Endothelial cell of umbilical vein (primary cell): Measurements from ENCODE around the gene GDF11. TPM values are rescaled to one million over a fixed set of nuclear protein-coding genes. Genes with fewer than 3 reads are reported as not detected.

ENCODE experiments used
- BruUV-seq: library from RNA; stranded (reverse); fragments of 400-500 nt; replicated peaks from 2 replicates; lab custom pipeline; 2021; lab: Mats Ljungman, UMichigan
- CTCF ChIA-PET: fragments of 300-600, 350-600 bp; sonication (Branson Sonifier 250); formaldehyde crosslinking; loops from one replicate; lab custom pipeline; 2021; ENCODE audit warnings: antibody characterized with exemption, inconsistent platforms; lab: Charles Lee
- POLR2A ChIA-PET: fragments of 300-600, 350-600 bp; sonication (Branson Sonifier 250); formaldehyde crosslinking; loops from one replicate; lab custom pipeline; 2021; ENCODE audit warnings: antibody characterized with exemption, inconsistent platforms; lab: Charles Lee
- DNase-seq: peaks from one replicate; pipeline ENCODE4 v3.0.0-alpha.2; 2011; ENCODE audit warnings: low read depth, low spot score
- FAIRE-seq: peaks from 2 replicates; lab custom pipeline; 2011; peaks lifted over from hg19 to GRCh38; lab: Jason Lieb, UNC
- H2AFZ ChIP-seq: 2 replicates; pipeline ENCODE4 v1.6.0; 2012; ENCODE audit warnings: low read depth, low read length, control low read depth, inconsistent platforms
- H3K27ac ChIP-seq: 2 replicates; pipeline ENCODE4 v1.5.1; 2011; ENCODE audit warnings: low read depth, mild to moderate bottlenecking, control low read depth, low read length, moderate library complexity; ENCODE audit not compliant: insufficient read depth
- H3K27me3 ChIP-seq, 2 experiments: 2 replicates each; pipeline versions ENCODE4 v1.6.0 to v1.6.1; 2011; ENCODE audit warnings: low read length in 2 of 2, mixed read lengths in 1 of 2; ENCODE audit not compliant: control insufficient read depth in 2 of 2, insufficient read depth in 2 of 2
- H3K36me3 ChIP-seq, 2 experiments: 2 replicates in 1 of 2; 3 replicates in 1 of 2; pipeline ENCODE4 v1.5.1; 2011; ENCODE audit warnings: low read length in 2 of 2, mild to moderate bottlenecking in 1 of 2, moderate library complexity in 1 of 2; ENCODE audit not compliant: control insufficient read depth in 2 of 2, insufficient read depth in 2 of 2; ENCODE audit errors: extremely low read depth in 1 of 2
- H3K4me1 ChIP-seq: 3 replicates; pipeline ENCODE4 v1.5.1; 2011; ENCODE audit warnings: mild to moderate bottlenecking, low read length; ENCODE audit not compliant: control insufficient read depth, insufficient read depth; ENCODE audit errors: extremely low read depth
- H3K4me2 ChIP-seq: 2 replicates; pipeline ENCODE4 v1.6.1; 2011; ENCODE audit warnings: low read length, control low read depth, mixed read lengths; ENCODE audit not compliant: insufficient read depth
- H3K4me3 ChIP-seq, 3 experiments: fragments of 200-600 bp in 1 of 3; sonication (generic), shearing (Covaris generic) in 1 of 3; replicated peaks in 1 of 3; 2 replicates each; pipeline ENCODE4 v1.5.1; 2011 to 2016; ENCODE audit warnings: control low read depth in 3 of 3, low read length in 3 of 3, mild to moderate bottlenecking in 2 of 3, inconsistent platforms in 1 of 3, low read depth in 1 of 3, moderate library complexity in 1 of 3; ENCODE audit not compliant: insufficient read depth in 1 of 3
- H3K79me2 ChIP-seq: 2 replicates; pipeline ENCODE4 v1.6.0; 2012; ENCODE audit warnings: low read length, inconsistent platforms; ENCODE audit not compliant: control insufficient read depth, insufficient read depth
- H3K9ac ChIP-seq: replicated peaks from 2 replicates; pipeline ENCODE3; 2011; ENCODE audit warnings: low read length, control low read depth; ENCODE audit not compliant: insufficient read depth; ENCODE audit errors: extremely low read depth
- H3K9me1 ChIP-seq: replicated peaks from 3 replicates; pipeline ENCODE4 v1.6.0; 2011; ENCODE audit warnings: mild to moderate bottlenecking, low read length; ENCODE audit not compliant: control insufficient read depth, insufficient read depth; ENCODE audit errors: extremely low read depth
- H3K9me3 ChIP-seq: replicated peaks from 2 replicates; pipeline ENCODE4 v1.5.1; 2012; ENCODE audit warnings: low read length, inconsistent platforms; ENCODE audit not compliant: control insufficient read depth, insufficient read depth
- H4K20me1 ChIP-seq: replicated peaks from 2 replicates; pipeline ENCODE3; 2011; ENCODE audit warnings: mild to moderate bottlenecking, low read length; ENCODE audit not compliant: control insufficient read depth, insufficient read depth; ENCODE audit errors: extremely low read depth
- FOS ChIP-seq: IDR thresholded peaks from 2 replicates; pipeline ENCODE4 v1.6.1; 2011; ENCODE audit warnings: mild to moderate bottlenecking, low read length, moderate library complexity, borderline replicate concordance; ENCODE audit not compliant: insufficient read depth
- GATA2 ChIP-seq: IDR thresholded peaks from 2 replicates; pipeline ENCODE4 v1.7.0; 2011; ENCODE audit warnings: low read depth, mild to moderate bottlenecking, moderate library complexity, mixed read lengths, low read length; ENCODE audit not compliant: insufficient read length, insufficient read depth
- JUN ChIP-seq: IDR thresholded peaks from 2 replicates; pipeline ENCODE4 v1.6.1; 2011; ENCODE audit warnings: borderline replicate concordance, low read depth; ENCODE audit not compliant: insufficient read length, insufficient read depth
- MYC ChIP-seq: IDR thresholded peaks from one replicate; pipeline ENCODE4 v1.6.1; 2011; ENCODE audit warnings: mild to moderate bottlenecking, low read depth, low read length
- POLR2AphosphoS5 ChIP-seq: IDR thresholded peaks from 2 replicates; pipeline ENCODE4 v1.6.1; 2012; ENCODE audit warnings: low read depth, mild to moderate bottlenecking, control low read depth, low read length, moderate library complexity; ENCODE audit not compliant: insufficient read depth
- dilution Hi-C: fragments of 300-500 bp; cut with MboI; formaldehyde crosslinking; loops from one replicate; pipeline ENCODE4 v1.15.0; 2019; ENCODE audit warnings: low sequenced_read_pairs; ENCODE audit not compliant: extremely low pct_ligation_motif_present
- intact Hi-C: fragments of 100-400 bp; cut with micrococcal nuclease; formaldehyde crosslinking; loops from one replicate; pipeline ENCODE4 v1.10.0; 2022
- polyA plus RNA-seq, 4 experiments: library from polyadenylated mRNA; depleted of rRNA in 3 of 4; stranded (reverse) in 3 of 4; unstranded in 1 of 4; fragments of >200 nt; gene quantifications; 2 replicates each; pipeline versions ENCODE4 v1.2.1 to v1.2.3, GENCODE V29; 2011 to 2012; ENCODE audit warnings: missing spikeins in 1 of 4
- total RNA-seq: library from RNA; stranded (reverse); gene quantifications from 2 replicates; pipeline ENCODE4 v1.2.3, GENCODE V29; 2021
- TF ChIP-seq, protein P1 (sequence below): IDR thresholded peaks from 2 replicates; pipeline ENCODE4 v1.6.1; 2011; ENCODE audit not compliant: insufficient read depth, insufficient read length
- TF ChIP-seq, protein P2 (sequence below), 2 donors: IDR thresholded peaks; 1 replicate in 1 of 2; 2 replicates in 1 of 2; pipeline ENCODE4 v1.5.1; 2011; ENCODE audit warnings: low read length in 2 of 2, mild to moderate bottlenecking in 2 of 2, moderate library complexity in 2 of 2, control low read depth in 1 of 2, inconsistent platforms in 1 of 2, low read depth in 1 of 2; ENCODE audit not compliant: insufficient read depth in 1 of 2; ENCODE audit errors: extremely low read depth in 1 of 2

GDF11 gene
- total and polyA plus RNA-seq, 2 donors (not counting 3 experiments of a cell fraction or from before 2014, with no cell fraction given) = 10.0 to 18.7 TPM

DNA sequence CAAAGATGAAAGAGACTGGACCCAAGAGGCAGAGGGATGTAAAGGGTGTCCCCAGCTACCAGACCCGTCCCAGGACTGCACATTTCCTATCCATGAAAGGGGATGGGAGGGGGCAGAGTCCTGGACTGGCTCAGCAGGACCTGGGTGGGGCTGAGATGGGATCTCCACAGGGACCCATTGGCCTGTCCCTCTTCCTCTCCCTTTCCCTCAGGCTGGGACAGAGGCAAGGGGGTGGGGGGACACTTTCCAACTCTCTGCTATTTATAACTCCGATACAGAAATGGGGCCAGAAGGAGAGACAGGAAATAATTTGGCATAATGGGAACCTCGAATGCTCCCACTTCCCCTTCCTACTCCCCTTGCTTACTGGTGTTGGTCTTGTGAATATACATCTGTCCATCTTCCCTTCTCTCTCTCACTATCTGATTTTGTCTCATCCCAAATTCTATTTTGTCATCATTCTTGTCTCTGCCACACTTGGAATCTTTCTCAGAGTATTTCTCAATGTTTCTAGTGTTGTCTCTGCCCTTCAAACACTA, 34.2 kb upstream of the GDF11 start:
- H3K4me3 ChIP-seq = no peak overlapping the region
- intact Hi-C loops (no loop called here), dilution Hi-C loops (no loop called here)
- no peak overlapping the region for H3K4me2 ChIP-seq
- DNase-seq (no peak), FAIRE-seq (no peak)
- no TSS peak for BruUV-seq
- H3K4me1 ChIP-seq = no peaks in the 10 kb centered on the region
- H2AFZ ChIP-seq = no peak overlapping the region
- TF ChIP-seq MYC (no peak), GATA2 (no peak)
- H3K36me3 ChIP-seq = no peaks in the 10 kb centered on the region
- POLR2A ChIA-PET = no interaction called here
- no peak overlapping the region for H3K27ac ChIP-seq
- H4K20me1 ChIP-seq = no peaks in the 10 kb centered on the region
- H3K9me3 ChIP-seq = no peaks in the 10 kb centered on the region
- no peak overlapping the region for H3K9ac ChIP-seq
- CTCF ChIA-PET = no interaction called here
- no peaks in the 10 kb centered on the region for H3K79me2 ChIP-seq
- no peaks in the 10 kb centered on the region for H3K9me1 ChIP-seq
- H3K27me3 ChIP-seq = peaks cover 47 to 54% of the 10 kb centered on the region in 2 experiments

DNA sequence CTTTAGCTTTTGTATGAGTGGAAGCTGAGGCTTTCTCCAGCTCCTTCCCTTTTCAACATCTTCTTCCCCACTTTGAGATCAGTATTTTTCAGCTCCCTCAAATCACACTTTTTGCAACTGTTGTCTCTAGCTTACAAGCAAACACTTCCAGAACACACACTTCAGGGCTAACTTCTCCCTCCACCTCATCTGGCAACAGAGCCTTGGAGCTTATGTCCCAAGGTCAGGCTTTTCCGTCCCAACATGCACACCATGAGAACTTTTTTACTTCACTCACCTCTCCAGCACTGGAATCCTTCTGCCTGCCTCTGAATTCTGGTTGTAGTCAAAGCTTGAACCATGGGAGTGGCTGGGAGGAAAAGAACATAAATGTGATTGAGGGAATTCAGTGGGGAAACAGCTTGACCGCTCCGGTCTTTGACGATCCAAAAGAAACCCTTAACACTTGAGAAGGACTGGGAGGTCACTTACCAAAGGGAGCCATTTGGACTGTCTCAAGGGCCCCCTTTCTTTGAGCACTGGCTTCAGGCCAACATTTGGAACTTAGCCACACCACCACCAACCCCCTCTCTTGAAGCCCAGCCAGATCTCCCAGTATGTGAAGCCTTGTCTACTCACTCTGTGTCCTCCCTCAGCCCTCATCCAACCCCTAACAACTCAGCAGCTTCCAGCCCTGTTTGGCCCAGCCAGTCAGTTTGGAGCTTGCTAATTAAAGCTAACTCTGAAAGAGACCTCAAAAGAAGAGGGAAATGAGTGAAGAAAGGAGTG, 31.0 kb upstream of the GDF11 start:
- Histone ChIP-seq H4K20me1 (no peaks in the 10 kb centered on the region), H3K4me3 (no peak overlapping the region), H3K9me3 (no peaks in the 10 kb centered on the region), H2AFZ (no peak overlapping the region), H3K9me1 (no peaks in the 10 kb centered on the region), H3K27ac (no peak overlapping the region), H3K9ac (no peak overlapping the region), H3K4me2 (no peak overlapping the region), H3K4me1 (peaks cover 10% of the 10 kb centered on the region), H3K27me3 (peaks cover 38 to 40% of the 10 kb centered on the region in 2 experiments), H3K79me2 (no peaks in the 10 kb centered on the region), H3K36me3 (no peaks in the 10 kb centered on the region)
- DNase-seq = no peak
- POLR2A ChIA-PET = no interaction called here
- CTCF ChIA-PET = interaction anchor here (1.4 to 2.3 kb wide), 3 partner anchors 9 to 56 kb away, joined by 6 to 7 read pairs (median 6); no protein-coding TSS in a partner anchor
- intact Hi-C loops (no loop called here), dilution Hi-C loops (no loop called here)
- no TSS peak for BruUV-seq
- no peak for FAIRE-seq
- TF ChIP-seq, protein P1, sequence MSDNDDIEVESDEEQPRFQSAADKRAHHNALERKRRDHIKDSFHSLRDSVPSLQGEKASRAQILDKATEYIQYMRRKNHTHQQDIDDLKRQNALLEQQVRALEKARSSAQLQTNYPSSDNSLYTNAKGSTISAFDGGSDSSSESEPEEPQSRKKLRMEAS = no peak
- TF ChIP-seq, protein P2, sequence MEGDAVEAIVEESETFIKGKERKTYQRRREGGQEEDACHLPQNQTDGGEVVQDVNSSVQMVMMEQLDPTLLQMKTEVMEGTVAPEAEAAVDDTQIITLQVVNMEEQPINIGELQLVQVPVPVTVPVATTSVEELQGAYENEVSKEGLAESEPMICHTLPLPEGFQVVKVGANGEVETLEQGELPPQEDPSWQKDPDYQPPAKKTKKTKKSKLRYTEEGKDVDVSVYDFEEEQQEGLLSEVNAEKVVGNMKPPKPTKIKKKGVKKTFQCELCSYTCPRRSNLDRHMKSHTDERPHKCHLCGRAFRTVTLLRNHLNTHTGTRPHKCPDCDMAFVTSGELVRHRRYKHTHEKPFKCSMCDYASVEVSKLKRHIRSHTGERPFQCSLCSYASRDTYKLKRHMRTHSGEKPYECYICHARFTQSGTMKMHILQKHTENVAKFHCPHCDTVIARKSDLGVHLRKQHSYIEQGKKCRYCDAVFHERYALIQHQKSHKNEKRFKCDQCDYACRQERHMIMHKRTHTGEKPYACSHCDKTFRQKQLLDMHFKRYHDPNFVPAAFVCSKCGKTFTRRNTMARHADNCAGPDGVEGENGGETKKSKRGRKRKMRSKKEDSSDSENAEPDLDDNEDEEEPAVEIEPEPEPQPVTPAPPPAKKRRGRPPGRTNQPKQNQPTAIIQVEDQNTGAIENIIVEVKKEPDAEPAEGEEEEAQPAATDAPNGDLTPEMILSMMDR (IDR thresholded peaks at IDR 0.05; ENCODE audit: extremely low read depth in 1 of 2, insufficient read depth in 1 of 2, low read depth in 1 of 2, low read length in 2 of 2) = no peak
- TF ChIP-seq FOS (no peak), JUN (no peak), GATA2 (no peak), POLR2AphosphoS5 (no peak)
